Natural killer cell (primary cell): ENCODE results near the gene ANKRD31. TPM values are rescaled to one million over a fixed set of nuclear protein-coding genes. Genes with fewer than 3 reads are reported as not detected.
"Not testable (repeated sequence)": the region's sequence is repeated elsewhere in the genome, so short reads cannot be mapped to it uniquely, and the experiment has no call there.

Experiments used
- ATAC-seq, 3 donors: fragments of 150-1000 bp in 2 of 3; fragments of 200-7000 bp in 1 of 3; cut with Tn5 transposase; 1 replicate in 1 of 3; 2 replicates in 2 of 3; pipeline ENCODE4 v1.10.0; 2021; ENCODE audit warnings: mild to moderate bottlenecking in 2 of 3, moderate library complexity in 2 of 3
- DNase-seq, 2 donors: peaks; one replicate each; pipeline versions ENCODE4 v3.0.0 to v3.0.0-alpha.2; 2013 to 2021; ENCODE audit warnings: mixed read lengths in 1 of 2
- H3K27ac ChIP-seq: one replicate; pipeline ENCODE4 v1.5.1; 2013; ENCODE audit warnings: mild to moderate bottlenecking, low read length
- H3K27me3 ChIP-seq: one replicate; pipeline ENCODE4 v1.6.1; 2013; ENCODE audit warnings: low read length; ENCODE audit not compliant: control insufficient read depth, insufficient read depth
- H3K36me3 ChIP-seq: one replicate; pipeline ENCODE4 v1.6.1; 2013; ENCODE audit warnings: low read length; ENCODE audit not compliant: control insufficient read depth, insufficient read depth
- H3K4me1 ChIP-seq: one replicate; pipeline ENCODE4 v1.6.1; 2013; ENCODE audit warnings: low read length; ENCODE audit not compliant: control insufficient read depth, insufficient read depth
- H3K4me3 ChIP-seq: one replicate; pipeline ENCODE4 v1.5.1; 2013; ENCODE audit warnings: low read length
- H3K9me3 ChIP-seq: one replicate; pipeline ENCODE4 v1.6.1; 2013; ENCODE audit warnings: low read length; ENCODE audit not compliant: control insufficient read depth, insufficient read depth
- H3K27ac Mint-ChIP-seq, 2 donors: one replicate each; pipeline ENCODE4 v1.8.0; 2022; ENCODE audit warnings: mild to moderate bottlenecking in 2 of 2, mixed read lengths in 2 of 2, moderate library complexity in 1 of 2
- H3K27me3 Mint-ChIP-seq, 2 donors: one replicate each; pipeline ENCODE4 v1.8.0; 2022; ENCODE audit warnings: low read depth in 2 of 2, mixed read lengths in 2 of 2
- H3K36me3 Mint-ChIP-seq: one replicate; pipeline ENCODE4 v1.8.0; 2022; ENCODE audit warnings: mixed read lengths
- H3K4me1 Mint-ChIP-seq, 2 donors: one replicate each; pipeline ENCODE4 v1.8.0; 2022; ENCODE audit warnings: mixed read lengths in 2 of 2
- H3K4me3 Mint-ChIP-seq: one replicate; pipeline ENCODE4 v1.8.0; 2022; ENCODE audit warnings: mild to moderate bottlenecking, moderate library complexity, mixed read lengths
- H3K9me3 Mint-ChIP-seq, 2 donors: one replicate each; pipeline ENCODE4 v1.8.0; 2022; ENCODE audit warnings: mixed read lengths in 2 of 2
- CTCF ChIP-seq: fragments of 200-600 bp; IDR thresholded peaks from one replicate; pipeline ENCODE4 v1.8.0; 2022; ENCODE audit warnings: antibody characterized with exemption
- WGBS: methylation state at CpG from one replicate; pipeline ENCODE4 v1.1.7; 2013; ENCODE audit warnings: missing lambda C conversion rate; ENCODE audit not compliant: insufficient coverage; 5-methylcytosine and 5-hydroxymethylcytosine counted together
- intact Hi-C: fragments of 100-400 bp; cut with micrococcal nuclease; formaldehyde crosslinking; loops from one replicate; pipeline ENCODE4 v1.14.2; 2022
- total RNA-seq, 4 donors: library from RNA; stranded (reverse); fragments of 120-200 nt in 1 of 4; gene quantifications; one replicate each; pipeline versions ENCODE4 v1.2.3 to v1.2.4, GENCODE V29; 2013 to 2022

Gene ANKRD31
- total RNA-seq, 3 donors from 2014 or later (not counting 1 experiment from before 2014, with no cell fraction given): 0.09 to 0.15 (median 0.12) TPM

GRCh38 chr5:75089662-75090061 is 147.0 kb downstream of the ANKRD31 start:
- Histone ChIP-seq H3K9me3 (no peaks in the 10 kb centered on the region), H3K27ac (no peak overlapping the region), H3K4me3 (no peak overlapping the region), H3K27me3 (peaks cover 2% of the 10 kb centered on the region), H3K4me1 (no peaks in the 10 kb centered on the region), H3K36me3 (no peaks in the 10 kb centered on the region)
- Mint-ChIP-seq H3K4me3 (no peak overlapping the region), H3K27me3 (peaks cover 13 to 33% of the 10 kb centered on the region in 2 donors), H3K27ac (no peak overlapping the region), H3K9me3 (no peaks in the 10 kb centered on the region), H3K4me1 (no peaks in the 10 kb centered on the region), H3K36me3 (no peaks in the 10 kb centered on the region)
- intact Hi-C loops: no loop called here
- DNase-seq (no peak), ATAC-seq (no peak)
- WGBS: no CpG with 5 or more reads among the region's 1 CpG
- no peak for TF ChIP-seq CTCF

DNA sequence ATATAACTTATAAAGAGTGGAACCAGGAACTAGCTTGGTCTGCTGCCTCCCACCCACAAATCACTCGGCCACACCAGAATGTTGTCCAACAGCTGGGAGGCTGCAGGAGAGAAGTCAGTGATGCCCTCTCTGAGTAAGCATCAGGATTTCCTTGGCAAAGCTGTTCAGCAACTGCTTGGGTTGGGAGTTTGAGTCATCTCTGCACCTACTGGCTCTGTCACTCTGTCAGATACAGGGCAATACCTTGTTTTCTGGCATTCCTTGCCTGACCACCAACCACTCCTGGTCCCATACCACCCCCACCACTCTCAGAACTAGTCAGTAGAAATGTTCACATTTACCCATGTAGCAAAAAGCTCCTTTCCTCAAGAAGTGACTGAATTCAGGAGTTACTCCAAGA is 147.5 kb downstream of the ANKRD31 start:
- Histone ChIP-seq H3K4me1 (no peaks in the 10 kb centered on the region), H3K4me3 (no peak overlapping the region), H3K27me3 (peaks cover 2% of the 10 kb centered on the region), H3K36me3 (no peaks in the 10 kb centered on the region), H3K27ac (no peak overlapping the region), H3K9me3 (no peaks in the 10 kb centered on the region)
- intact Hi-C loops: no loop called here
- H3K4me1 Mint-ChIP-seq: no peaks in the 10 kb centered on the region
- no peak for TF ChIP-seq CTCF
- 83% methylated on average over 1 of the region's 1 CpG for WGBS
- ATAC-seq: no peak
- no peak overlapping the region for H3K27ac Mint-ChIP-seq
- H3K9me3 Mint-ChIP-seq: no peaks in the 10 kb centered on the region
- H3K36me3 Mint-ChIP-seq: no peaks in the 10 kb centered on the region
- peaks cover 13 to 33% of the 10 kb centered on the region in 2 donors for H3K27me3 Mint-ChIP-seq
- H3K4me3 Mint-ChIP-seq: no peak overlapping the region
- no peak for DNase-seq

- no peak overlapping the region for H3K4me3 ChIP-seq
- Mint-ChIP-seq H3K27me3 (peaks cover 13 to 33% of the 10 kb centered on the region in 2 donors), H3K27ac (no peak overlapping the region), H3K4me1 (no peaks in the 10 kb centered on the region), H3K9me3 (no peaks in the 10 kb centered on the region), H3K36me3 (no peaks in the 10 kb centered on the region), H3K4me3 (no peak overlapping the region)
- DNase-seq: no peak
- H3K9me3 ChIP-seq: no peaks in the 10 kb centered on the region
- H3K4me1 ChIP-seq: no peaks in the 10 kb centered on the region
- no peak overlapping the region for H3K27ac ChIP-seq
- peaks cover 2% of the 10 kb centered on the region for H3K27me3 ChIP-seq
- H3K36me3 ChIP-seq: no peaks in the 10 kb centered on the region
- no peak for ATAC-seq
- no peak for TF ChIP-seq CTCF
- intact Hi-C loops: no loop called here
- 100% methylated on average over 3 of the region's 3 CpGs for WGBS
These were observed 148.0 kb downstream of the ANKRD31 start for GRCh38 chr5:75088648-75089047.

DNA sequence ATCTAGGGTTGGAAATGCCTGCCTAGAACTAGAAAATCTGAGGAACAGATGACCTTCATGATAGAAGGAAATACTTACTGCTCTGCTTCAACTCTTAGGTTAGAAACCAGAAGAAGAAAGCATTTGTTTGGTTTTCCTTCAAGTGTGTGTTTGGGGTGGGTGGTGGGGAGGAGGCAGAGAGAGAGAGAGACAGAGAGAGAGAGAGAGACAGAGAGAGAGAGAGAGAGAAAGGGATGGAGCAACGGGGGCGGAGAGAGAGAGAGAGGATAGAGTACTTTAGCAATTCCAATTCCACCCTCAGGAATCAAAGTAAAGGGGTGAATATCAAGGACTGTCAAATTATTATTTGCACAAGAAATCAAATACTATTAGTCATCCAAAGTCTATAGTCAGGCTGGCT is 155.2 kb downstream of the ANKRD31 start:
- DNase-seq: no peak
- Mint-ChIP-seq H3K27me3 (peaks cover under 1 to 19% of the 10 kb centered on the region in 2 donors), H3K9me3 (no peaks in the 10 kb centered on the region), H3K4me3 (no peak overlapping the region), H3K27ac (no peak overlapping the region), H3K4me1 (no peaks in the 10 kb centered on the region), H3K36me3 (no peaks in the 10 kb centered on the region)
- no peak overlapping the region for H3K27ac ChIP-seq
- no peaks in the 10 kb centered on the region for H3K27me3 ChIP-seq
- ATAC-seq: no peak
- TF ChIP-seq CTCF: no peak
- no peak overlapping the region for H3K4me3 ChIP-seq
- intact Hi-C loops: no loop called here
- WGBS: no CpG with 5 or more reads among the region's 2 CpGs
- no peaks in the 10 kb centered on the region for H3K4me1 ChIP-seq
- no peaks in the 10 kb centered on the region for H3K36me3 ChIP-seq
- H3K9me3 ChIP-seq: no peaks in the 10 kb centered on the region

DNA sequence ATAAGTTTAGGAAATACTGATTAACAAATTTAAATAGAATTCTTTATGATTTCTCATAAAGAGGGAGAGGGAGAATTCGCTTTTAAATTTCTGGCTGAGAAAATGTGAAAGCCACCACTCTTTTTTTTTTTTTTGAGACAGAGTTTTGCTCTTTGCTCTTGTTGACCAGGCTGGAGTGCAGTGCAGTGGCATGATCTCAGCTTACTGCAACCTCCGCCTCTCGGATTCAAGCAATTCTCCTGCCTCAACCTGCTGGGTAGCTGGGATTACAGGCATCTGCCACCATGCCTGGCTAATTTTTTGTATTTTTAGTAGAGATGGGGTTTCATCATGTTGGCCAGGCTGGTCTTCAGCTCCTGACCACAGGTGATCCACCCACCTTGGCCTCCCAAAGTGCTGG is 157.3 kb downstream of the ANKRD31 start:
- DNase-seq, H3K36me3 Mint-ChIP-seq, H3K4me3 Mint-ChIP-seq, ATAC-seq, H3K9me3 ChIP-seq, intact Hi-C loops, H3K27me3 ChIP-seq, H3K27ac Mint-ChIP-seq, H3K36me3 ChIP-seq, H3K4me1 ChIP-seq, H3K4me3 ChIP-seq, H3K4me1 Mint-ChIP-seq, H3K9me3 Mint-ChIP-seq, H3K27ac ChIP-seq: not testable (repeated sequence)
- peaks cover 0 to 12% of the 10 kb centered on the region in 2 donors for H3K27me3 Mint-ChIP-seq
- 90% methylated on average over 3 of the region's 3 CpGs for WGBS
